WERI-Rb-1 (cell line): Measurements from ENCODE around the gene SASH1.

Experiments
- DNase-seq: peaks from one replicate; pipeline ENCODE4 v3.0.0-alpha.2; 2020
- H3K27ac ChIP-seq: fragments of 250-450 bp; sonication (Bioruptor Pico); 2 replicates; pipeline ENCODE4 v1.5.1; 2020; ENCODE audit warnings: mild to moderate bottlenecking, moderate library complexity
- H3K27me3 ChIP-seq: fragments of 250-450 bp; sonication (Bioruptor Pico); 2 replicates; pipeline ENCODE4 v1.5.1; 2021; ENCODE audit warnings: mild to moderate bottlenecking, low read depth, moderate library complexity; ENCODE audit not compliant: insufficient read depth, severe bottlenecking
- H3K36me3 ChIP-seq: fragments of 250-450 bp; sonication (Bioruptor Pico); 2 replicates; pipeline ENCODE4 v1.5.1; 2020; ENCODE audit warnings: mild to moderate bottlenecking, moderate library complexity
- H3K4me3 ChIP-seq: 2 replicates; pipeline ENCODE4 v1.5.1; 2011; ENCODE audit warnings: low read depth, mild to moderate bottlenecking, control low read depth, low read length
- H3K9me3 ChIP-seq: fragments of 250-450 bp; sonication (Bioruptor Pico); 2 replicates; pipeline ENCODE4 v1.5.1; 2021; ENCODE audit warnings: mild to moderate bottlenecking, moderate library complexity; ENCODE audit not compliant: severe bottlenecking
- CTCF ChIP-seq: IDR thresholded peaks from 2 replicates; pipeline ENCODE4 v1.5.1; 2011; ENCODE audit warnings: low read depth, mild to moderate bottlenecking, control low read depth, inconsistent platforms, low read length

SASH1 gene

GRCh38 chr6:148533309-148534107, 190.9 kb downstream of the SASH1 start:
- H3K27me3 ChIP-seq = no peaks in the 10 kb centered on the region
- H3K36me3 ChIP-seq = peaks cover 56% of the 10 kb centered on the region
- H3K27ac ChIP-seq = no peak overlapping the region
- H3K4me3 ChIP-seq = no peak overlapping the region
- DNase-seq = no peak
- H3K9me3 ChIP-seq = no peaks in the 10 kb centered on the region
- TF ChIP-seq CTCF = no peak

DNA sequence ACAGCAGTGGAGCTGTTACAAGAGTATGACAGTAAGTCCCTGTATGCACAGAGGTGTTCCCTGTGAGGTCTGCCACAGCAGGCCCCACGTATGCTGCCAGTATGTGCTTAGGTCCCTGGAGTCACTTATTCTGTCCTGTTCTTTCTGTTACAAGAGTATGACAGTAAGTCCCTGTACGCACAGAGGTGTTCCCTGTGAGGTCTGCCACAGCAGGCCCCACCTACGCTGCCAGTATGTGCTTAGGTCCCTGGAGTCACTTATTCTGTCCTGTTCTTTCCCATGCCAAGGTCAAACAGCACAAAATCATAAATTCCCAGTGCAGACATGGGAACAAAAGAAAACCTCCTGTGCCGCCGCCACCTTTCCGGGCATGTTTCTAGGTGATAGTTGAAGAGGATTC, 192.2 kb downstream of the SASH1 start:
- peaks cover 62% of the 10 kb centered on the region for H3K36me3 ChIP-seq
- no peak for DNase-seq
- no peaks in the 10 kb centered on the region for H3K27me3 ChIP-seq
- H3K9me3 ChIP-seq = no peaks in the 10 kb centered on the region
- TF ChIP-seq CTCF = no peak
- H3K27ac ChIP-seq = no peak overlapping the region
- H3K4me3 ChIP-seq = no peak overlapping the region

GRCh38 chr6:148535381-148535780, 192.7 kb downstream of the SASH1 start:
- Histone ChIP-seq H3K27ac (no peak overlapping the region), H3K9me3 (no peaks in the 10 kb centered on the region), H3K36me3 (peaks cover 66% of the 10 kb centered on the region), H3K4me3 (no peak overlapping the region), H3K27me3 (no peaks in the 10 kb centered on the region)
- DNase-seq = no peak
- no peak for TF ChIP-seq CTCF

DNA sequence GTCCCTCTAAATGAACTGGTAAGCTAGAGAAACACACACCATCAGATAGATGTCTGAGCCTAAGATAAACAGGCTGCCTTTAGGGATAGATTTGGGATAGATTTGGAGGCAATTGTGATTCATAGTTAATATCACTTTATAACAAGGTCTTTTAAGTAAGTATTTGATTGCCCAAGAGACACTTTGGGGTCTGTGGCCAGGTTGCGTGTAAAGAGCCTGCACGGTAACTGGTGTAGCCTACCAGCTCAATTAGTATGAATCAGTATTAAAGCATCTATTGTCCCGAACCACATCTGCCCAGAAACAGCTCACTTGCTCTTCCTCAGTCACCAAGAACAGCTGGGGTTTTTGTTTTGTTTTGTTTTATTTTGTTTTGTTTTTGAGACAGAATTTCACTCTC, 193.3 kb downstream of the SASH1 start:
- DNase-seq = no peak
- Histone ChIP-seq H3K36me3 (peaks cover 70% of the 10 kb centered on the region), H3K27me3 (no peaks in the 10 kb centered on the region), H3K27ac (no peak overlapping the region), H3K9me3 (no peaks in the 10 kb centered on the region), H3K4me3 (no peak overlapping the region)
- TF ChIP-seq CTCF = no peak

GRCh38 chr6:148538261-148539190, 195.9 kb downstream of the SASH1 start:
- TF ChIP-seq CTCF = no peak
- Histone ChIP-seq H3K4me3 (no peak overlapping the region), H3K27ac (no peak overlapping the region), H3K36me3 (peaks cover 66% of the 10 kb centered on the region), H3K27me3 (no peaks in the 10 kb centered on the region), H3K9me3 (no peaks in the 10 kb centered on the region)
- DNase-seq = no peak
